Osteoblast (primary cell): ENCODE measurements around the gene CLIP4. TPM values are rescaled to one million over a fixed set of nuclear protein-coding genes. Genes with fewer than 3 reads are reported as not detected.

Experiments used
- DNase-seq: peaks from one replicate; pipeline ENCODE4 v3.0.0; 2011; ENCODE audit warnings: low spot score, mixed read lengths; ENCODE audit not compliant: insufficient read length; ENCODE audit errors: missing footprints
- H2AFZ ChIP-seq: 2 replicates; pipeline ENCODE4 v1.6.0; 2011; ENCODE audit warnings: mild to moderate bottlenecking, low read length
- H3K27ac ChIP-seq: 2 replicates; pipeline ENCODE4 v1.5.1; 2011; ENCODE audit warnings: mild to moderate bottlenecking, low read depth, low read length, moderate library complexity
- H3K27me3 ChIP-seq: 2 replicates; pipeline ENCODE4 v1.6.0; 2012; ENCODE audit warnings: mild to moderate bottlenecking, control low read depth, inconsistent platforms, low read length, moderate library complexity; ENCODE audit not compliant: insufficient read depth
- H3K36me3 ChIP-seq: 2 replicates; pipeline ENCODE4 v1.5.1; 2011; ENCODE audit warnings: mild to moderate bottlenecking, low read length, control low read depth, moderate library complexity; ENCODE audit not compliant: insufficient read depth
- H3K4me1 ChIP-seq: 2 replicates; pipeline ENCODE4 v1.5.1; 2011; ENCODE audit warnings: mild to moderate bottlenecking, low read length, control low read depth, moderate library complexity; ENCODE audit not compliant: insufficient read depth
- H3K4me2 ChIP-seq: 2 replicates; pipeline ENCODE4 v1.6.0; 2011; ENCODE audit warnings: mild to moderate bottlenecking, low read length; ENCODE audit not compliant: insufficient read depth
- H3K4me3 ChIP-seq: fragments of 200-600 bp; sonication (generic); 3 replicates; pipeline ENCODE4 v1.5.1; 2012; ENCODE audit warnings: mild to moderate bottlenecking, low read length, inconsistent platforms; ENCODE audit not compliant: insufficient read depth
- H3K79me2 ChIP-seq: 2 replicates; pipeline ENCODE4 v1.6.0; 2012; ENCODE audit warnings: mild to moderate bottlenecking, low read length, control low read depth, inconsistent platforms; ENCODE audit not compliant: insufficient read depth
- H3K9me3 ChIP-seq: 2 replicates; pipeline ENCODE4 v1.5.1; 2011; ENCODE audit warnings: low read depth, low read length, control low read depth
- H4K20me1 ChIP-seq: 2 replicates; pipeline ENCODE4 v1.6.0; 2012; ENCODE audit warnings: mild to moderate bottlenecking, low read length, control low read depth; ENCODE audit not compliant: insufficient read depth
- CTCF ChIP-seq: IDR thresholded peaks from 2 replicates; pipeline ENCODE4 v1.5.1; 2011; ENCODE audit warnings: mild to moderate bottlenecking, low read depth, low read length, moderate library complexity; ENCODE audit errors: extremely low read depth
- total RNA-seq: library from RNA; depleted of rRNA; stranded (reverse); fragments of >200 nt; gene quantifications from 2 replicates; pipeline ENCODE4 v1.2.3, GENCODE V29; 2012

CLIP4 gene
- total RNA-seq, 1 donor, result 124 TPM

- no peak overlapping the region for H3K4me3 ChIP-seq
- H3K27ac ChIP-seq, result no peak overlapping the region
- no peak overlapping the region for H3K4me2 ChIP-seq
- peaks cover 2% of the 10 kb centered on the region for H4K20me1 ChIP-seq
- H3K79me2 ChIP-seq, result no peaks in the 10 kb centered on the region
- no peak for TF ChIP-seq CTCF
- H3K27me3 ChIP-seq, result peaks cover 11% of the 10 kb centered on the region
- H3K36me3 ChIP-seq, result no peaks in the 10 kb centered on the region
- no peak for DNase-seq
- H2AFZ ChIP-seq, result no peak overlapping the region
- no peaks in the 10 kb centered on the region for H3K9me3 ChIP-seq
- H3K4me1 ChIP-seq, result peaks cover 10% of the 10 kb centered on the region
Observed at GRCh38 chr2:29219374-29219773, 104.2 kb downstream of the CLIP4 start.

GRCh38 chr2:29220506-29221270 lies 105.5 kb downstream of the CLIP4 start:
- Histone ChIP-seq H3K4me2 (no peak overlapping the region), H3K27ac (no peak overlapping the region), H3K4me3 (no peak overlapping the region), H2AFZ (no peak overlapping the region), H3K36me3 (no peaks in the 10 kb centered on the region), H3K9me3 (no peaks in the 10 kb centered on the region), H3K4me1 (peaks cover 14% of the 10 kb centered on the region), H3K27me3 (peaks cover 11% of the 10 kb centered on the region), H3K79me2 (no peaks in the 10 kb centered on the region), H4K20me1 (no peaks in the 10 kb centered on the region)
- no peak for TF ChIP-seq CTCF
- DNase-seq, result no peak

- no peak overlapping the region for H3K27ac ChIP-seq
- H4K20me1 ChIP-seq, result no peaks in the 10 kb centered on the region
- no peaks in the 10 kb centered on the region for H3K36me3 ChIP-seq
- no peaks in the 10 kb centered on the region for H3K79me2 ChIP-seq
- no peak overlapping the region for H3K4me2 ChIP-seq
- no peak for DNase-seq
- peaks cover 14% of the 10 kb centered on the region for H3K4me1 ChIP-seq
- H3K4me3 ChIP-seq, result no peak overlapping the region
- no peak for TF ChIP-seq CTCF
- peaks cover 21% of the 10 kb centered on the region for H3K27me3 ChIP-seq
- H2AFZ ChIP-seq, result no peak overlapping the region
- H3K9me3 ChIP-seq, result no peaks in the 10 kb centered on the region
Observed at GRCh38 chr2:29222381-29223179, 107.4 kb downstream of the CLIP4 start.

- Histone ChIP-seq H3K79me2 (no peaks in the 10 kb centered on the region), H4K20me1 (no peaks in the 10 kb centered on the region), H3K27ac (no peak overlapping the region), H2AFZ (no peak overlapping the region), H3K27me3 (peaks cover 25% of the 10 kb centered on the region), H3K4me2 (no peak overlapping the region), H3K36me3 (no peaks in the 10 kb centered on the region), H3K9me3 (no peaks in the 10 kb centered on the region), H3K4me1 (peaks cover 14% of the 10 kb centered on the region), H3K4me3 (no peak overlapping the region)
- no peak for TF ChIP-seq CTCF
- DNase-seq, result no peak
Observed at GRCh38 chr2:29223257-29223656, 108.0 kb downstream of the CLIP4 start.
